ENCODE measurements around the gene DUOXA2. TPM values are rescaled to one million over a fixed set of nuclear protein-coding genes. Genes with fewer than 3 reads are reported as not detected.

DUOXA2 gene
- total RNA-seq, 4 donors from 2014 or later, result 11.8 to 48.4 (median 27.0) TPM

- WGBS, 2 donors, result 71 to 75% methylated on average over 7 of the region's 7 CpGs
- DNase-seq, result no peak
- Histone ChIP-seq H3K4me1 (no peaks in the 10 kb centered on the region), H3K27me3 (no peaks in the 10 kb centered on the region), H3K27ac (no peak overlapping the region), H3K36me3 (peaks cover 7 to 9% of the 10 kb centered on the region in 2 donors), H3K4me3 (replicated peaks in 1 of 3) (no peak overlapping the region), H3K9me3 (no peaks in the 10 kb centered on the region)
- TF ChIP-seq CTCF (IDR thresholded peaks at IDR 0.05) (no peak), POLR2A (IDR thresholded peaks at IDR 0.05) (no peak)
- intact Hi-C loops (cut with DNase I), result no loop called here
Measured at GRCh38 chr15:45091161-45091560, 23.0 kb upstream of the DUOXA2 start.

DNA sequence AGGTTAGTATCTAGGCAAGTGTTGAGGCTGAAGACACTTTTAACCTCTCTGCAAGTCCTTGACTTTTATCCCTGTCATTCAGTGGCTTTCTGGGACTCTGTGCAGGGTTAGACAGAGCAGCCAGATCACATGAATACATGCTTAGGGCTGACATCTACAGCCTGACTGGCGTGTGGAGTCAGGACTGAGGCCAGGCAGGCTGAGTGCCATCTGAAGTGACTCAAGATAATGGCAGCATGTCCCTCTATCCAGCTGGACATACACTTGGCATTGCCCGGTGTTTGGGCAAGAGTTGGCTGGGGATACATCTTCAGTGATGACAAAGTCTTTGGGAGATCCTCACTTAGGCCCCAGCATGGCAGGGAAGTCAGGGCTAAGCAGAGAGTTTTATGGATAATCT, 22.6 kb upstream of the DUOXA2 start:
- H3K9me3 ChIP-seq, result no peaks in the 10 kb centered on the region
- no peak for DNase-seq
- TF ChIP-seq POLR2A (IDR thresholded peaks at IDR 0.05) (no peak), CTCF (IDR thresholded peaks at IDR 0.05) (no peak)
- no peaks in the 10 kb centered on the region for H3K4me1 ChIP-seq
- H3K4me3 ChIP-seq (replicated peaks in 1 of 3), result no peak overlapping the region
- intact Hi-C loops (cut with DNase I), result no loop called here
- 76 to 95% methylated on average over 2 of the region's 2 CpGs for WGBS, 2 donors
- H3K36me3 ChIP-seq, result peaks cover 7 to 9% of the 10 kb centered on the region in 2 donors
- no peak overlapping the region for H3K27ac ChIP-seq
- H3K27me3 ChIP-seq, result no peaks in the 10 kb centered on the region

DNA sequence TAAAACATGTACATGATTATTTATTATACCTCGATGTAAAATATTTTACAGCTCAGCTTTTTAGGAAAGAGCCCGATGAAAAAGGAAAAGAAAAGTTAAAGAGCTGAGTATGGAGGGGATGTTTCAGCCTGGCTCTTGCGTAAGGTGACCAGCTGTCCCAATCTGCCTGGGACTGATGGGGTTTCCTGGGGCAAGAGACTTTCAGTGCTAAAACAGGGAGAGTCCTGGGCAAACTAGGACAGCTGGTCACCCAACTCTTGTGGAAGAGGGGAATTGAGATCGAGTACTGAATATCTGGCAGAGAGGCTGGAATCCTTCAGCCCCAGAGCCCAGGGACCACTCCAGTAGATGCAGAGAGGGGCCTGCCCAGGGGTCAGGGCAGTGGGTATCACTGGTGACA, 21.1 kb upstream of the DUOXA2 start:
- TF ChIP-seq CTCF (IDR thresholded peaks at IDR 0.05), result no peak
- TF ChIP-seq POLR2A (IDR thresholded peaks at IDR 0.05), result no peak
- no peak overlapping the region for H3K4me3 ChIP-seq (replicated peaks in 1 of 3)
- intact Hi-C loops (cut with DNase I), result no loop called here
- no peaks in the 10 kb centered on the region for H3K4me1 ChIP-seq
- H3K27ac ChIP-seq, result no peak overlapping the region
- H3K27me3 ChIP-seq, result no peaks in the 10 kb centered on the region
- H3K9me3 ChIP-seq, result no peaks in the 10 kb centered on the region
- DNase-seq, result no peak
- H3K36me3 ChIP-seq, result peaks cover 7 to 9% of the 10 kb centered on the region in 2 donors
- WGBS, 2 donors, result 91 to 93% methylated on average over 4 of the region's 4 CpGs

- H3K9me3 ChIP-seq, result no peaks in the 10 kb centered on the region
- H3K27ac ChIP-seq, result no peak overlapping the region
- peaks cover 7 to 9% of the 10 kb centered on the region in 2 donors for H3K36me3 ChIP-seq
- H3K4me3 ChIP-seq (replicated peaks in 1 of 3), result no peak overlapping the region
- WGBS, 2 donors, result 91 to 97% methylated on average over 11 of the region's 11 CpGs
- TF ChIP-seq CTCF (IDR thresholded peaks at IDR 0.05) (no peak), POLR2A (IDR thresholded peaks at IDR 0.05) (no peak)
- intact Hi-C loops (cut with DNase I), result no loop called here
- H3K4me1 ChIP-seq, result no peaks in the 10 kb centered on the region
- no peak for DNase-seq
- H3K27me3 ChIP-seq, result no peaks in the 10 kb centered on the region
Measured at GRCh38 chr15:45093622-45094357, 20.3 kb upstream of the DUOXA2 start.

DNA sequence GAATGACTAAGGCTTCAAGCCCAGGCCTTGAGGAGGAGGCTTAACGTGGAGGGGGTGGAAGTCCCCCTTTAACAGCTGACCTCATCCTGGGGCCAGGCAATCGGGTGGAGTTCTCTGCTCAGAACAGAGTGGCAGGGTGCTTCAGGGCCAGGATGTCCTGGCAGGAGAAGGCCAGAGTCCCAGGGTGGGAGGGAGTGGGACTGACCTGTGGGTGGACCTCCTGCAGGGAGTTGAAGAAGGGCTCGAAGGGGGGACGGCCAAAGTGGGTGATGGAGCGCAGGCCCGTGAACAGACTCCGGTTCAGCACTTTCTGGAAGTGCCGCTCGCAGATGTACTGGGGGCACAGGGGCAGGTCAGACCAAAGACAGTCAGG, 19.8 kb upstream of the DUOXA2 start:
- H3K4me1 ChIP-seq, result no peaks in the 10 kb centered on the region
- peaks cover 8 to 9% of the 10 kb centered on the region in 2 donors for H3K36me3 ChIP-seq
- intact Hi-C loops (cut with DNase I), result no loop called here
- TF ChIP-seq POLR2A (IDR thresholded peaks at IDR 0.05) (no peak), CTCF (IDR thresholded peaks at IDR 0.05) (no peak)
- 86% methylated on average over 8 to 9 of the region's 9 CpGs for WGBS, 2 donors
- no peaks in the 10 kb centered on the region for H3K27me3 ChIP-seq
- no peak for DNase-seq
- H3K27ac ChIP-seq, result no peak overlapping the region
- H3K9me3 ChIP-seq, result no peaks in the 10 kb centered on the region
- no peak overlapping the region for H3K4me3 ChIP-seq (replicated peaks in 1 of 3)

Measured in thyroid gland (tissue), 4 donors.